Measurements from ENCODE around the gene ST6GALNAC6. TPM values are rescaled to one million over a fixed set of nuclear protein-coding genes. Genes with fewer than 3 reads are reported as not detected.
A peak's percentile ranks its signal among the peaks of the same experiment; 100 is the strongest.
"Not testable (repeated sequence)": the region's sequence is repeated elsewhere in the genome, so short reads cannot be mapped to it uniquely, and the experiment has no call there.

The ST6GALNAC6 gene
- total RNA-seq, 1 donor from 2014 or later, result 80.0 TPM

DNA sequence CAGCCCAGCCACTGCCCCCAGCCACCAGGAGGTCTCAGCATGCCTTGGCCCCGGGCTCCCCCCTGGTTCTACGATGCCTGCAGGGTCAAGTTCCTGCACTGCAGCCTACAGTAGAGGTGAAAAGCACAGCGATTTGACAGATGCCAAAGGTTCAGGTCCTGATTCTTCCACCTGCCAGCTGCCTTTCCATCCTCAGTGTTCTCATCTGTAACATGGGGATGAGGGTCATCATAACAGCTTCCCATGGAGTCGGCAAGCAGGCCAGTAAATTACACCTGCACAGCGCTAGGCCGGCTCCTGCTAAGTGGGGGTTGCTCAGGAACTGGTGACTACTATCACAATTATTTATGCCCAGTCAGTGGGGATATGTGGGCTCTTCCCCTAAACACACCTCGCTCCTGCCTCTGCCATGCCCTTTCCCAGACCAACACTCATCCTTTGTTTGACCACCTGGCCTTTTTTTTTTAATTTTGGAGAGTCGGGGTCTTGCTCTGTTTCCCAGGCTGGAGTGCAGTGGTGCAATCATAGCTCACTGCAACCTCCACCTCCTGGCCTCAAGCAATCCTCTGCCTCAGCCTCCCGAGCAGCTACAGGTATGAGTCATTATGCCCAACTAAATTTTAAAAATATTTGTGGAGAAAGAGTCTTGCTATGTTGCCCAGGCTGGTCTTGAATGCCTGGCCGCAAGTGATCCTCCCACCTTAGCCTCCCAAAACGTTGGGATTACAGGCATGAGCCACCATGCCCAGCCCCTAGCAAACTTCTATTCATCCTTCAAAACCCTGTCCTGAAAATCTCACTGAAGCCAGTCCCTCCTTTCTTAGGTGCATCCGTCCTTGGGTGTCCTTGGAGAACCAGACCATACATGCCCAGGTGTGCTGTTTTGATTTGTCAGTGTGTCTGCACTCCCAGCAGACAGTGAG is 51.3 kb downstream of the ST6GALNAC6 start:
- Mint-ChIP-seq H3K27ac (ENCODE audit: unreplicated experiment) (peak overlapping the region; percentile 61), H3K9me3 (ENCODE audit: unreplicated experiment) (peaks cover 12% of the 10 kb centered on the region), H3K4me3 (ENCODE audit: unreplicated experiment) (peak overlapping the region; percentile 84), H3K27me3 (ENCODE audit: unreplicated experiment) (peaks cover 13% of the 10 kb centered on the region), H3K4me1 (ENCODE audit: unreplicated experiment) (peaks cover 56% of the 10 kb centered on the region), H3K36me3 (ENCODE audit: low read depth, unreplicated experiment) (peaks cover 30% of the 10 kb centered on the region)
- DNase-seq (ENCODE audit: low spot score), result no peak
- TF ChIP-seq, protein P1, sequence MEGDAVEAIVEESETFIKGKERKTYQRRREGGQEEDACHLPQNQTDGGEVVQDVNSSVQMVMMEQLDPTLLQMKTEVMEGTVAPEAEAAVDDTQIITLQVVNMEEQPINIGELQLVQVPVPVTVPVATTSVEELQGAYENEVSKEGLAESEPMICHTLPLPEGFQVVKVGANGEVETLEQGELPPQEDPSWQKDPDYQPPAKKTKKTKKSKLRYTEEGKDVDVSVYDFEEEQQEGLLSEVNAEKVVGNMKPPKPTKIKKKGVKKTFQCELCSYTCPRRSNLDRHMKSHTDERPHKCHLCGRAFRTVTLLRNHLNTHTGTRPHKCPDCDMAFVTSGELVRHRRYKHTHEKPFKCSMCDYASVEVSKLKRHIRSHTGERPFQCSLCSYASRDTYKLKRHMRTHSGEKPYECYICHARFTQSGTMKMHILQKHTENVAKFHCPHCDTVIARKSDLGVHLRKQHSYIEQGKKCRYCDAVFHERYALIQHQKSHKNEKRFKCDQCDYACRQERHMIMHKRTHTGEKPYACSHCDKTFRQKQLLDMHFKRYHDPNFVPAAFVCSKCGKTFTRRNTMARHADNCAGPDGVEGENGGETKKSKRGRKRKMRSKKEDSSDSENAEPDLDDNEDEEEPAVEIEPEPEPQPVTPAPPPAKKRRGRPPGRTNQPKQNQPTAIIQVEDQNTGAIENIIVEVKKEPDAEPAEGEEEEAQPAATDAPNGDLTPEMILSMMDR (IDR thresholded peaks at IDR 0.05; ENCODE audit: unreplicated experiment), result no peak

DNA sequence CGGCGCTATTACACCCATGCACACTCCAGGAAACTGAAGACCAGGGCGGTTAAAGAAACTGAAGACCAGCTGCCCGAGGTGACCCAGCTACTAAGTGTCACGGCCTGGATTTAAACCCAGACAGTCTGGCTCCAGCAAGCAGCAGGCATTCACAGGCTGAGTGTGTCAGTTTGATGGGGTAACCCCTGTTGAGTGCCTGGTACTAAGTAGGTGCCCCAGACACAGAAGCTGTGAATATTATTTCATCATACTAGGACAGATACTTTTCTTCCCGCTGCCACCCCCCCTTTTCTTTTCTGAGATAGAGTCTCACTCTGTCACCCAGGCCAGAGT is 52.3 kb downstream of the ST6GALNAC6 start:
- no peak for DNase-seq (ENCODE audit: low spot score)
- H3K4me1 Mint-ChIP-seq (ENCODE audit: unreplicated experiment), result peaks cover 53% of the 10 kb centered on the region
- TF ChIP-seq, protein P1 (IDR thresholded peaks at IDR 0.05; ENCODE audit: unreplicated experiment), result no peak
- H3K36me3 Mint-ChIP-seq (ENCODE audit: low read depth, unreplicated experiment), result peaks cover 30% of the 10 kb centered on the region
- H3K27me3 Mint-ChIP-seq (ENCODE audit: unreplicated experiment), result peaks cover 14% of the 10 kb centered on the region
- no peak overlapping the region for H3K4me3 Mint-ChIP-seq (ENCODE audit: unreplicated experiment)
- peaks cover 12% of the 10 kb centered on the region for H3K9me3 Mint-ChIP-seq (ENCODE audit: unreplicated experiment)
- peak overlapping the region; percentile 61 for H3K27ac Mint-ChIP-seq (ENCODE audit: unreplicated experiment)

- H3K4me1 Mint-ChIP-seq (ENCODE audit: unreplicated experiment), result peaks cover 55% of the 10 kb centered on the region
- H3K4me3 Mint-ChIP-seq (ENCODE audit: unreplicated experiment), result no peak overlapping the region
- peaks cover 12% of the 10 kb centered on the region for H3K9me3 Mint-ChIP-seq (ENCODE audit: unreplicated experiment)
- no peak for DNase-seq (ENCODE audit: low spot score)
- no peak overlapping the region for H3K27ac Mint-ChIP-seq (ENCODE audit: unreplicated experiment)
- peaks cover 14% of the 10 kb centered on the region for H3K27me3 Mint-ChIP-seq (ENCODE audit: unreplicated experiment)
- H3K36me3 Mint-ChIP-seq (ENCODE audit: low read depth, unreplicated experiment), result peaks cover 33% of the 10 kb centered on the region
- TF ChIP-seq, protein P1 (IDR thresholded peaks at IDR 0.05; ENCODE audit: unreplicated experiment), result no peak
Measured at GRCh38 chr9:127846443-127847177, 52.8 kb downstream of the ST6GALNAC6 start.

- not testable (repeated sequence) for DNase-seq (ENCODE audit: low spot score); H3K4me3 Mint-ChIP-seq (ENCODE audit: unreplicated experiment)
- Mint-ChIP-seq H3K4me1 (ENCODE audit: unreplicated experiment) (peaks cover 63% of the 10 kb centered on the region), H3K36me3 (ENCODE audit: low read depth, unreplicated experiment) (peaks cover 39% of the 10 kb centered on the region), H3K27ac (ENCODE audit: unreplicated experiment) (peak overlapping the region; percentile 95), H3K27me3 (ENCODE audit: unreplicated experiment) (peaks cover 14% of the 10 kb centered on the region), H3K9me3 (ENCODE audit: unreplicated experiment) (peaks cover 11% of the 10 kb centered on the region)
Measured at GRCh38 chr9:127845619-127846018, 53.8 kb downstream of the ST6GALNAC6 start.

- Mint-ChIP-seq H3K27me3 (ENCODE audit: unreplicated experiment) (peaks cover 13% of the 10 kb centered on the region), H3K4me1 (ENCODE audit: unreplicated experiment) (peaks cover 65% of the 10 kb centered on the region), H3K27ac (ENCODE audit: unreplicated experiment) (peak overlapping the region; percentile 95), H3K36me3 (ENCODE audit: low read depth, unreplicated experiment) (peaks cover 36% of the 10 kb centered on the region), H3K9me3 (ENCODE audit: unreplicated experiment) (peaks cover 8% of the 10 kb centered on the region), H3K4me3 (ENCODE audit: unreplicated experiment) (peak overlapping the region; percentile 65)
- peak; percentile 64 for DNase-seq (ENCODE audit: low spot score)
- TF ChIP-seq, protein P1 (IDR thresholded peaks at IDR 0.05; ENCODE audit: unreplicated experiment), result no peak
Measured at GRCh38 chr9:127844821-127845359, 54.5 kb downstream of the ST6GALNAC6 start.
